ENCODE data around the gene RMP24.

DNA sequence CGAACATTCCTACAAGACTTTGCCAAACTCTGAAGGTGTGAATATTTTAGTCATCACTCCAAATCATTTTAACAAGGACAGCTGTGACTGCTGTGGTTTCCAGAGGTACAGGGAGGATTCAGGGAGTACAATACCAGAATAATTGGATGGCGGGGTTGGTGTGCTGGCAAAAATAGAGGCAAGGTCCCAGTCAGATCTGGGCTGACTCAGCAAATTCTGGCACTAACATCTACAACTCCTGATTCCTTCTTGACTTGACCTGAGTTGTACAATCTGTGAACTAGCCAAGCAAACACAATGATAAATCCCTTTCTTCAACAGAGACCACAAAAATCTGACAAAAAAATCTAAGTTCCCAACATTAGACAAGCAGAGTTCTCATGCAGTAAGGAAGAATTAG is 40.4 kb downstream of the RMP24 start:
- TF ChIP-seq, protein P1, sequence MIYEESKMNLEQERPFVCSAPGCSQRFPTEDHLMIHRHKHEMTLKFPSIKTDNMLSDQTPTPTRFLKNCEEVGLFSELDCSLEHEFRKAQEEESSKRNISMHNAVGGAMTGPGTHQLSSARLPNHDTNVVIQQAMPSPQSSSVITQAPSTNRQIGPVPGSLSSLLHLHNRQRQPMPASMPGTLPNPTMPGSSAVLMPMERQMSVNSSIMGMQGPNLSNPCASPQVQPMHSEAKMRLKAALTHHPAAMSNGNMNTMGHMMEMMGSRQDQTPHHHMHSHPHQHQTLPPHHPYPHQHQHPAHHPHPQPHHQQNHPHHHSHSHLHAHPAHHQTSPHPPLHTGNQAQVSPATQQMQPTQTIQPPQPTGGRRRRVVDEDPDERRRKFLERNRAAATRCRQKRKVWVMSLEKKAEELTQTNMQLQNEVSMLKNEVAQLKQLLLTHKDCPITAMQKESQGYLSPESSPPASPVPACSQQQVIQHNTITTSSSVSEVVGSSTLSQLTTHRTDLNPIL (CRISPR knock-in tag; IDR thresholded peaks at IDR 0.05; ENCODE audit: low read depth) = no peak
- no peak for TF ChIP-seq ZFP3 (CRISPR knock-in tag; IDR thresholded peaks at IDR 0.05)
- TF ChIP-seq ARNTL (CRISPR knock-in tag; IDR thresholded peaks at IDR 0.05; ENCODE audit: borderline replicate concordance, low read depth) = no peak
- TF ChIP-seq, protein P2, sequence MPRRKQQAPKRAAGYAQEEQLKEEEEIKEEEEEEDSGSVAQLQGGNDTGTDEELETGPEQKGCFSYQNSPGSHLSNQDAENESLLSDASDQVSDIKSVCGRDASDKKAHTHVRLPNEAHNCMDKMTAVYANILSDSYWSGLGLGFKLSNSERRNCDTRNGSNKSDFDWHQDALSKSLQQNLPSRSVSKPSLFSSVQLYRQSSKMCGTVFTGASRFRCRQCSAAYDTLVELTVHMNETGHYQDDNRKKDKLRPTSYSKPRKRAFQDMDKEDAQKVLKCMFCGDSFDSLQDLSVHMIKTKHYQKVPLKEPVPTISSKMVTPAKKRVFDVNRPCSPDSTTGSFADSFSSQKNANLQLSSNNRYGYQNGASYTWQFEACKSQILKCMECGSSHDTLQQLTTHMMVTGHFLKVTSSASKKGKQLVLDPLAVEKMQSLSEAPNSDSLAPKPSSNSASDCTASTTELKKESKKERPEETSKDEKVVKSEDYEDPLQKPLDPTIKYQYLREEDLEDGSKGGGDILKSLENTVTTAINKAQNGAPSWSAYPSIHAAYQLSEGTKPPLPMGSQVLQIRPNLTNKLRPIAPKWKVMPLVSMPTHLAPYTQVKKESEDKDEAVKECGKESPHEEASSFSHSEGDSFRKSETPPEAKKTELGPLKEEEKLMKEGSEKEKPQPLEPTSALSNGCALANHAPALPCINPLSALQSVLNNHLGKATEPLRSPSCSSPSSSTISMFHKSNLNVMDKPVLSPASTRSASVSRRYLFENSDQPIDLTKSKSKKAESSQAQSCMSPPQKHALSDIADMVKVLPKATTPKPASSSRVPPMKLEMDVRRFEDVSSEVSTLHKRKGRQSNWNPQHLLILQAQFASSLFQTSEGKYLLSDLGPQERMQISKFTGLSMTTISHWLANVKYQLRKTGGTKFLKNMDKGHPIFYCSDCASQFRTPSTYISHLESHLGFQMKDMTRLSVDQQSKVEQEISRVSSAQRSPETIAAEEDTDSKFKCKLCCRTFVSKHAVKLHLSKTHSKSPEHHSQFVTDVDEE (CRISPR knock-in tag; IDR thresholded peaks at IDR 0.05) = no peak
- no peak for TF ChIP-seq RARB (CRISPR knock-in tag; IDR thresholded peaks at IDR 0.05)
- no peak for TF ChIP-seq CSDC2 (CRISPR knock-in tag; IDR thresholded peaks at IDR 0.05)
- TF ChIP-seq GLIS3 (CRISPR knock-in tag; IDR thresholded peaks at IDR 0.05) = no peak
